HEK293 (cell line): ENCODE measurements around the gene CHCHD6.

Experiments
- CTCF ChIA-PET: fragments of 350-600 bp; formaldehyde crosslinking; extraction: SDS; loops from one replicate; lab custom pipeline; 2021; ENCODE audit warnings: antibody characterized with exemption; lab: Yijun Ruan, JAX
- POLR2A ChIA-PET: fragments of 300-600 bp; formaldehyde crosslinking; extraction: SDS; loops from one replicate; lab custom pipeline; 2020; ENCODE audit warnings: antibody characterized with exemption, inconsistent platforms; lab: Yijun Ruan, JAX
- H3K27ac ChIP-seq: fragments of 200-500 bp; sonication (Bioruptor generic); 2 replicates; pipeline ENCODE4 v1.5.1; 2014; ENCODE audit warnings: low read depth, low read length, control low read depth, inconsistent platforms; ENCODE audit errors: extremely low read depth
- H3K36me3 ChIP-seq, 2 experiments: fragments of 200-500 bp in 1 of 2; sonication (Bioruptor generic) in 1 of 2; 1 replicate in 1 of 2; 2 replicates in 1 of 2; pipeline ENCODE4 v1.5.1; 2014 to 2017; ENCODE audit warnings: inconsistent platforms in 2 of 2, low read length in 2 of 2; ENCODE audit not compliant: control insufficient read depth in 2 of 2, insufficient read depth in 1 of 2
- H3K4me1 ChIP-seq: fragments of 200-500 bp; sonication (Bioruptor generic); 2 replicates; pipeline ENCODE4 v1.5.1; 2014; ENCODE audit warnings: mild to moderate bottlenecking, low read length, inconsistent platforms; ENCODE audit not compliant: control insufficient read depth, insufficient read depth
- H3K4me3 ChIP-seq: 2 replicates; pipeline ENCODE4 v1.5.1; 2011; ENCODE audit warnings: low read depth, mild to moderate bottlenecking, control low read depth, low read length, moderate library complexity
- H3K9me3 ChIP-seq: fragments of 200-500 bp; sonication (Bioruptor generic); 2 replicates; pipeline ENCODE4 v1.5.1; 2014; ENCODE audit warnings: low read depth, low read length, inconsistent platforms; ENCODE audit not compliant: control insufficient read depth, insufficient read depth
- GLIS1 ChIP-seq: fragments of 450-650 bp; formaldehyde crosslinking; IDR thresholded peaks from 2 replicates; pipeline ENCODE4 v1.5.1; 2016; ENCODE audit warnings: missing biosample characterization, missing genetic modification characterization
- KLF16 ChIP-seq: fragments of 450-650 bp; formaldehyde crosslinking; IDR thresholded peaks from 2 replicates; pipeline ENCODE4 v1.5.1; 2017; ENCODE audit warnings: missing biosample characterization, missing genetic modification characterization
- KLF8 ChIP-seq: fragments of 450-650 bp; formaldehyde crosslinking; IDR thresholded peaks from 2 replicates; pipeline ENCODE4 v1.5.1; 2016; ENCODE audit warnings: missing biosample characterization, missing genetic modification characterization
- REST ChIP-seq: fragments of 450-650 bp; formaldehyde crosslinking; IDR thresholded peaks from 2 replicates; pipeline ENCODE4 v1.5.1; 2016; ENCODE audit warnings: missing biosample characterization, missing genetic modification characterization
- SP3 ChIP-seq: fragments of 450-650 bp; formaldehyde crosslinking; IDR thresholded peaks from 2 replicates; pipeline ENCODE4 v1.5.1; 2016; ENCODE audit warnings: missing biosample characterization, missing genetic modification characterization
- TSHZ1 ChIP-seq: fragments of 450-650 bp; formaldehyde crosslinking; IDR thresholded peaks from 2 replicates; pipeline ENCODE4 v1.5.1; 2016; ENCODE audit warnings: missing biosample characterization, missing genetic modification characterization, borderline replicate concordance
- ZNF114 ChIP-seq: fragments of 450-650 bp; formaldehyde crosslinking; IDR thresholded peaks from 2 replicates; pipeline ENCODE4 v1.5.0; 2017; ENCODE audit warnings: missing biosample characterization, missing genetic modification characterization
- ZNF157 ChIP-seq: fragments of 450-650 bp; formaldehyde crosslinking; IDR thresholded peaks from 2 replicates; pipeline ENCODE4 v1.5.1; 2016; ENCODE audit warnings: missing biosample characterization, missing genetic modification characterization
- ZNF2 ChIP-seq: fragments of 450-650 bp; formaldehyde crosslinking; IDR thresholded peaks from 2 replicates; pipeline ENCODE4 v1.5.1; 2016; ENCODE audit warnings: missing biosample characterization, missing genetic modification characterization
- ZNF202 ChIP-seq: fragments of 450-650 bp; formaldehyde crosslinking; IDR thresholded peaks from 2 replicates; pipeline ENCODE4 v1.5.1; 2016; ENCODE audit warnings: missing biosample characterization, missing genetic modification characterization, borderline replicate concordance
- ZNF239 ChIP-seq: fragments of 450-650 bp; formaldehyde crosslinking; IDR thresholded peaks from 2 replicates; pipeline ENCODE4 v1.5.1; 2016; ENCODE audit warnings: missing biosample characterization, missing genetic modification characterization
- ZNF416 ChIP-seq: fragments of 450-650 bp; formaldehyde crosslinking; IDR thresholded peaks from 2 replicates; pipeline ENCODE4 v1.5.1; 2016; ENCODE audit warnings: missing biosample characterization, missing genetic modification characterization
- ZNF621 ChIP-seq: fragments of 450-650 bp; formaldehyde crosslinking; IDR thresholded peaks from 2 replicates; pipeline ENCODE4 v1.5.1; 2017; ENCODE audit warnings: missing biosample characterization, missing genetic modification characterization
- ZNF664 ChIP-seq: fragments of 450-650 bp; formaldehyde crosslinking; IDR thresholded peaks from 2 replicates; pipeline ENCODE4 v1.5.1; 2016; ENCODE audit warnings: missing biosample characterization, missing genetic modification characterization
- ZNF843 ChIP-seq: fragments of 450-650 bp; formaldehyde crosslinking; IDR thresholded peaks from 2 replicates; pipeline ENCODE4 v1.5.1; 2016; ENCODE audit warnings: missing biosample characterization, missing genetic modification characterization
- ZSCAN4 ChIP-seq: fragments of 450-650 bp; formaldehyde crosslinking; IDR thresholded peaks from 2 replicates; pipeline ENCODE4 v1.5.1; 2017; ENCODE audit warnings: missing biosample characterization, missing genetic modification characterization

CHCHD6 gene

GRCh38 chr3:126679831-126680666, 24.0 kb upstream of the CHCHD6 start:
- Histone ChIP-seq H3K27ac (no peak overlapping the region), H3K4me3 (no peak overlapping the region), H3K9me3 (no peaks in the 10 kb centered on the region)
- ChIA-PET CTCF (interaction anchor here (0.7 to 2.3 kb wide), 14 partner anchors 9 to 774 kb away, joined by 3 to 8 read pairs (median 4); partner anchors contain the start of gene CHCHD6), POLR2A (no interaction called here)
- TF ChIP-seq ZNF664 (tag by site-specific recombination) (no peak), TSHZ1 (tag by site-specific recombination) (no peak), ZNF239 (no peak), ZNF157 (tag by site-specific recombination) (no peak), REST (tag by site-specific recombination) (no peak), ZNF843 (tag by site-specific recombination) (no peak), SP3 (no peak), KLF16 (no peak), ZNF621 (tag by site-specific recombination) (no peak), GLIS1 (no peak)
- TF ChIP-seq, all 188 proteins: peak for 0
- H3K36me3 ChIP-seq, result no peaks in the 10 kb centered on the region
- H3K4me1 ChIP-seq, result no peaks in the 10 kb centered on the region

- Histone ChIP-seq H3K4me3 (no peak overlapping the region), H3K36me3 (no peaks in the 10 kb centered on the region), H3K4me1 (no peaks in the 10 kb centered on the region), H3K9me3 (no peaks in the 10 kb centered on the region), H3K27ac (no peak overlapping the region)
- TF ChIP-seq ZNF202 (tag by site-specific recombination) (no peak), ZNF2 (no peak), ZSCAN4 (tag by site-specific recombination) (no peak), ZNF416 (tag by site-specific recombination) (no peak), ZNF114 (tag by site-specific recombination) (no peak), ZNF664 (tag by site-specific recombination) (no peak), KLF8 (tag by site-specific recombination) (no peak)
- CTCF ChIA-PET, result interaction anchor here (1.1 kb wide), 2 partner anchors 23 to 238 kb away, joined by 3 read pairs; partner anchors contain the start of gene CHCHD6
- POLR2A ChIA-PET, result no interaction called here
Measured at GRCh38 chr3:126680667-126681055, 23.4 kb upstream of the CHCHD6 start.
